Measurements from ENCODE around the gene MKLN1. TPM values are rescaled to one million over a fixed set of nuclear protein-coding genes. Genes with fewer than 3 reads are reported as not detected.

Gene MKLN1
- total and polyA plus RNA-seq, 2 of the 13 experiments (the other 11 are each of a cell fraction or from before 2014, with no cell fraction given): 33.6 to 43.5 TPM

- Histone ChIP-seq H3K27ac (ENCODE audit: extremely low read length, insufficient read depth, low read length) (no peak overlapping the region), H3K36me3 (replicated peaks in 1 of 2; ENCODE audit: control insufficient read depth in 1 of 2, insufficient read depth in 2 of 2, low read length in 2 of 2) (peaks cover 7 to 17% of the 10 kb centered on the region in 2 experiments; a peak in 4 of 5 replicates), H3K27me3 (ENCODE audit: control insufficient read depth in 1 of 2, insufficient read depth in 2 of 2, low read length in 2 of 2) (no peaks in the 10 kb centered on the region), H3K4me2 (ENCODE audit: low read depth, low read length) (no peak overlapping the region), H3K4me3 (replicated peaks in 1 of 3; ENCODE audit: insufficient read depth in 1 of 3, low read depth in 2 of 3, low read length in 3 of 3) (no peak overlapping the region), H3K9ac (ENCODE audit: insufficient read depth, low read depth, low read length) (no peak overlapping the region), H3K4me1 (ENCODE audit: insufficient read depth, low read length) (peaks cover 6% of the 10 kb centered on the region), H4K20me1 (ENCODE audit: insufficient read depth, low read length) (0 out of 2 replicates have a peak, but pooled peaks cover 5% of the 10 kb centered on the region), H3K9me3 (ENCODE audit: low read length) (no peaks in the 10 kb centered on the region), H3K79me2 (ENCODE audit: insufficient read depth, low read length) (peaks cover 10% of the 10 kb centered on the region), H2AFZ (ENCODE audit: low read length) (no peak overlapping the region)
- CTCF ChIA-PET (ENCODE audit: low intra/inter-chr PET ratio, low total read pairs): no interaction called here
- intact Hi-C loops (cut with micrococcal nuclease; ENCODE audit: unreplicated experiment) (no loop called here), in situ Hi-C loops (cut with HindIII; ENCODE audit: extremely low pct_ligation_motif_present, low pct_unique_long_range_greater_than_20kb) (no loop called here)
- ATAC-seq (no peak), FAIRE-seq (no peak), DNase-seq (ENCODE audit: low spot score) (no peak)
- WGBS (ENCODE audit: low lambda C conversion rate): 97% methylated on average over 5 of the region's 5 CpGs
- POLR2A ChIA-PET: no interaction called here
- BruUV-seq (replicated peaks): no TSS peak
- TF ChIP-seq DZIP1 (CRISPR knock-in tag; IDR thresholded peaks at IDR 0.05): no peak
- TF ChIP-seq ZNF512B (CRISPR knock-in tag; IDR thresholded peaks at IDR 0.05; ENCODE audit: borderline replicate concordance): no peak
- no peak for TF ChIP-seq SAFB2 (CRISPR knock-in tag; IDR thresholded peaks at IDR 0.05; ENCODE audit: borderline replicate concordance, low read depth)
- no peak for TF ChIP-seq ZNF770 (CRISPR knock-in tag; IDR thresholded peaks at IDR 0.05)
- no peak for TF ChIP-seq SP2 (CRISPR knock-in tag; IDR thresholded peaks at IDR 0.05)
- no peak for TF ChIP-seq ZNF234 (CRISPR knock-in tag; conservative IDR thresholded peaks at IDR 0.05)
- TF ChIP-seq MIXL1 (CRISPR knock-in tag; IDR thresholded peaks at IDR 0.05): no peak
- no peak for TF ChIP-seq KDM3A (CRISPR knock-in tag; IDR thresholded peaks at IDR 0.05; ENCODE audit: low read depth)
- no peak for TF ChIP-seq THAP7 (CRISPR knock-in tag; IDR thresholded peaks at IDR 0.05)
- TF ChIP-seq KDM4B (CRISPR knock-in tag; IDR thresholded peaks at IDR 0.05): no peak
- TF ChIP-seq ZBTB20 (CRISPR knock-in tag; IDR thresholded peaks at IDR 0.05; ENCODE audit: borderline replicate concordance, low read depth): no peak
These were observed 81.6 kb downstream of the MKLN1 start for GRCh38 chr7:131409129-131409766.

Data from HepG2 (cell line).